WTC11 (cell line): ENCODE data around the gene ZNF205. TPM values are rescaled to one million over a fixed set of nuclear protein-coding genes. Genes with fewer than 3 reads are reported as not detected.

ENCODE experiments used
- ATAC-seq: fragments of 200-7000 bp; cut with Tn5 transposase; 2 replicates; pipeline ENCODE4 v1.10.0; 2021; ENCODE audit warnings: mild to moderate bottlenecking, moderate library complexity
- CTCF ChIA-PET: fragments of 300-600 bp; sonication (Branson Sonifier 250); formaldehyde crosslinking; loops from one replicate; lab custom pipeline; 2021; ENCODE audit warnings: antibody characterized with exemption; lab: Charles Lee
- POLR2A ChIA-PET: fragments of 350-600 bp; sonication (Branson Sonifier 250); formaldehyde crosslinking; loops from one replicate; lab custom pipeline; 2021; ENCODE audit warnings: antibody characterized with exemption; lab: Charles Lee
- DNase-seq: peaks from one replicate; pipeline ENCODE4 v3.0.0; 2021; ENCODE audit warnings: low spot score
- H3K27ac Mint-ChIP-seq: 2 replicates; pipeline ENCODE4 v1.8.0; 2021; ENCODE audit warnings: mixed read lengths
- H3K27me3 Mint-ChIP-seq: 2 replicates; pipeline ENCODE4 v1.8.0; 2021; ENCODE audit warnings: low read depth, mild to moderate bottlenecking, moderate library complexity, mixed read lengths
- H3K36me3 Mint-ChIP-seq: 2 replicates; pipeline ENCODE4 v1.8.0; 2021; ENCODE audit warnings: mixed read lengths
- H3K4me1 Mint-ChIP-seq: 2 replicates; pipeline ENCODE4 v1.8.0; 2022; ENCODE audit warnings: mixed read lengths
- H3K4me3 Mint-ChIP-seq: 2 replicates; pipeline ENCODE4 v1.8.0; 2021; ENCODE audit warnings: mild to moderate bottlenecking, moderate library complexity, mixed read lengths
- H3K9me3 Mint-ChIP-seq: 2 replicates; pipeline ENCODE4 v1.8.0; 2021; ENCODE audit warnings: mixed read lengths
- CREB1 ChIP-seq: sonication (generic); formaldehyde crosslinking; IDR thresholded peaks from 2 replicates; pipeline ENCODE4 v1.8.0; 2023; ENCODE audit warnings: mild to moderate bottlenecking, missing genetic modification reagents
- ERG ChIP-seq: fragments of 250-450 bp; sonication (Bioruptor Pico); IDR thresholded peaks from 2 replicates; pipeline ENCODE4 v1.8.0; 2021; ENCODE audit warnings: mild to moderate bottlenecking
- GABPB1 ChIP-seq: sonication (generic); formaldehyde crosslinking; IDR thresholded peaks from 2 replicates; pipeline ENCODE4 v1.8.1; 2023; ENCODE audit warnings: mild to moderate bottlenecking, missing genetic modification reagents
- MLX ChIP-seq: sonication (generic); formaldehyde crosslinking; IDR thresholded peaks from 2 replicates; pipeline ENCODE4 v1.8.1; 2023; ENCODE audit warnings: mild to moderate bottlenecking, missing genetic modification reagents, moderate library complexity
- NFYB ChIP-seq: sonication (generic); formaldehyde crosslinking; conservative IDR thresholded peaks from 2 replicates; pipeline ENCODE4 v1.8.0; 2022; ENCODE audit warnings: low read depth, missing genetic modification reagents
- PRDM15 ChIP-seq: sonication (generic); formaldehyde crosslinking; IDR thresholded peaks from 2 replicates; pipeline ENCODE4 v1.8.0; 2022; ENCODE audit warnings: missing genetic modification reagents
- SOX15 ChIP-seq: fragments of 250-450 bp; sonication (Bioruptor Pico); IDR thresholded peaks from 2 replicates; pipeline ENCODE4 v1.9.0; 2021; ENCODE audit warnings: mild to moderate bottlenecking
- SP1 ChIP-seq: sonication (generic); formaldehyde crosslinking; conservative IDR thresholded peaks from 2 replicates; pipeline ENCODE4 v1.8.1; 2022; ENCODE audit warnings: missing genetic modification reagents
- ZNF281 ChIP-seq: sonication (generic); formaldehyde crosslinking; IDR thresholded peaks from 2 replicates; pipeline ENCODE4 v1.8.0; 2023; ENCODE audit warnings: mild to moderate bottlenecking, missing genetic modification reagents
- ZNF425 ChIP-seq: fragments of 250-450 bp; sonication (Bioruptor Pico); conservative IDR thresholded peaks from 2 replicates; pipeline ENCODE4 v1.9.0; 2021; ENCODE audit warnings: mild to moderate bottlenecking
- ZNF532 ChIP-seq: fragments of 250-450 bp; sonication (Bioruptor Pico); IDR thresholded peaks from 2 replicates; pipeline ENCODE4 v1.9.0; 2021; ENCODE audit warnings: mild to moderate bottlenecking, borderline replicate concordance
- total RNA-seq: library from RNA; stranded (reverse); gene quantifications from 3 replicates; pipeline ENCODE4 v1.2.3, GENCODE V29; 2021

Gene ZNF205
- total RNA-seq, 1 experiment from 2014 or later, result 22.7 TPM

GRCh38 chr16:3143189-3143588 lies 30.8 kb downstream of the ZNF205 start:
- Mint-ChIP-seq H3K27ac (no peak overlapping the region; the same call in 1 of the 2 replicates), H3K4me1 (no peaks in the 10 kb centered on the region), H3K9me3 (no peaks in the 10 kb centered on the region), H3K27me3 (peaks cover 6% of the 10 kb centered on the region), H3K36me3 (peaks cover 7% of the 10 kb centered on the region; the same call in 1 of the 2 replicates), H3K4me3 (no peak overlapping the region)
- no peak for ATAC-seq
- ChIA-PET CTCF (interaction anchor here (0.6 to 3.8 kb wide), 4 partner anchors 8 to 423 kb away, joined by 3 to 30 read pairs (median 8); partner anchors contain the start of gene ZNF213), POLR2A (interaction anchor here (2.2 kb wide), 1 partner anchor 8 kb away, joined by 6 read pairs; the partner anchor contains the start of gene ZNF213)
- no peak for DNase-seq
- TF ChIP-seq MLX, result no peak
- no peak for TF ChIP-seq CREB1 (CRISPR knock-in tag)
- TF ChIP-seq, all 79 proteins: peak for 0

GRCh38 chr16:3143598-3144320 lies 31.4 kb downstream of the ZNF205 start:
- H3K9me3 Mint-ChIP-seq, result no peaks in the 10 kb centered on the region
- CTCF ChIA-PET, result interaction anchor here (0.6 to 3.8 kb wide), 7 partner anchors 9 to 423 kb away, joined by 3 to 30 read pairs (median 4); partner anchors contain the start of gene ZNF213
- peaks cover 7% of the 10 kb centered on the region; the same call in 1 of the 2 replicates for H3K36me3 Mint-ChIP-seq
- TF ChIP-seq ZNF425, result no peak
- TF ChIP-seq NFYB, result no peak
- no peak for TF ChIP-seq PRDM15
- TF ChIP-seq GABPB1, result no peak
- TF ChIP-seq ZNF281 (CRISPR knock-in tag), result no peak
- TF ChIP-seq SOX15 (CRISPR knock-in tag), result no peak
- H3K4me1 Mint-ChIP-seq, result no peaks in the 10 kb centered on the region
- H3K4me3 Mint-ChIP-seq, result no peak overlapping the region
- DNase-seq, result no peak
- no peak for ATAC-seq
- POLR2A ChIA-PET, result interaction anchor here (2.2 kb wide), 1 partner anchor 9 kb away, joined by 6 read pairs; the partner anchor contains the start of gene ZNF213
- H3K27ac Mint-ChIP-seq, result no peak overlapping the region; the same call in 1 of the 2 replicates
- H3K27me3 Mint-ChIP-seq, result peaks cover 11% of the 10 kb centered on the region

GRCh38 chr16:3144321-3144983 lies 32.1 kb downstream of the ZNF205 start:
- POLR2A ChIA-PET, result interaction anchor here (0.6 to 2.2 kb wide), 2 partner anchors 9 to 16 kb away, joined by 3 to 6 read pairs; partner anchors contain the start of gene ZNF213
- DNase-seq, result no peak
- H3K27ac Mint-ChIP-seq, result no peak overlapping the region
- no peak for TF ChIP-seq SP1 (CRISPR knock-in tag)
- TF ChIP-seq ERG, result no peak
- no peak for TF ChIP-seq ZNF532 (CRISPR knock-in tag)

More at GRCh38 chr16:3144321-3144983, 32.1 kb downstream of the ZNF205 start:
- no peak for ATAC-seq
- Mint-ChIP-seq H3K4me3 (no peak overlapping the region), H3K27me3 (peaks cover 15% of the 10 kb centered on the region), H3K4me1 (peaks cover 7% of the 10 kb centered on the region), H3K9me3 (no peaks in the 10 kb centered on the region), H3K36me3 (peaks cover 5% of the 10 kb centered on the region; the same call in 1 of the 2 replicates)
- CTCF ChIA-PET, result interaction anchor here (0.8 to 3.8 kb wide), 6 partner anchors 10 to 141 kb away, joined by 3 to 30 read pairs (median 6); partner anchors contain the start of gene ZNF213
